ENCODE results near the gene CD36.

The CD36 gene

GRCh38 chr7:80708123-80708522 lies 69.7 kb downstream of the CD36 start:
- DNase-seq = peak; percentile 78

DNA sequence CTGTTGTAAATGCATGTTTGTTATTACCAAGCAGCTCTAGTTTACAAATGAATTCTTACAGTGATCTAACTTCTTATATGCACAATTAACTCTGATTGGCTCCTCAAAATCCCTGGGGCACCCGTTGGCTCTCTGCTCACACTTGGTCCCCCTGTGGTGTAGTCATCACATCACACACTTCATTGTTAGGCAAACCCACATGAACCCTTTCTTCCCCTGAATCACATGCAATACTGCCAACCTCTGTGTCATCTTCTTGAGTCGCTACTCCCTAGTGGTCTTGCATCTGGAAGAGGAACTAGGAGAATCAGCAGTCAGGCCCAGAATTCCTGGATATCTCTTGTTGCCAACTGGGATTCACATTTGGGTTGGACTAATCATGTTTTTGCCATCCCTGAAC lies 73.1 kb downstream of the CD36 start:
- no peak overlapping the region for H2AK5ac ChIP-seq (ENCODE audit: low read length)
- no peaks in the 10 kb centered on the region for H3K79me1 ChIP-seq (ENCODE audit: low read length)
- peak; percentile 32 for DNase-seq
- no peak overlapping the region for H3K9ac ChIP-seq (ENCODE audit: low read length)
- no peak overlapping the region for H2BK15ac ChIP-seq (replicated peaks; ENCODE audit: low read depth)
- peaks cover 7% of the 10 kb centered on the region for H3K4me1 ChIP-seq (ENCODE audit: control insufficient read depth, low read depth, low read length)
- H3K4ac ChIP-seq (ENCODE audit: low read depth, low read length) = no peak overlapping the region
- no peak overlapping the region for H3K56ac ChIP-seq (ENCODE audit: low read length)
- H3K36me3 ChIP-seq (ENCODE audit: control insufficient read depth, insufficient read depth, low read length) = no peaks in the 10 kb centered on the region
- no peaks in the 10 kb centered on the region for H3K27me3 ChIP-seq (ENCODE audit: insufficient read depth, low read length, poor library complexity)
- no peak overlapping the region for H3K4me2 ChIP-seq (ENCODE audit: low read length)
- H4K5ac ChIP-seq (ENCODE audit: low read length) = no peak overlapping the region
- H2BK120ac ChIP-seq (ENCODE audit: low read depth, low read length) = no peak overlapping the region
- no peak overlapping the region for H3K27ac ChIP-seq (ENCODE audit: low read depth, low read length)
- no peak overlapping the region for H4K8ac ChIP-seq (ENCODE audit: low read depth, low read length)
- WGBS (ENCODE audit: extremely low coverage, insufficient coverage, low lambda C conversion rate) = no CpG with 5 or more reads among the region's 2 CpGs
- H3K23ac ChIP-seq (ENCODE audit: low read length) = no peak overlapping the region
- H3K79me2 ChIP-seq (ENCODE audit: control insufficient read depth, insufficient read depth, low read length) = no peaks in the 10 kb centered on the region
- H2BK5ac ChIP-seq (ENCODE audit: low read length) = no peak overlapping the region
- no peak overlapping the region for H3K4me3 ChIP-seq (ENCODE audit: low read length)
- H3K18ac ChIP-seq (ENCODE audit: low read length) = no peak overlapping the region

More at GRCh38 chr7:80708123-80708522, 69.7 kb downstream of the CD36 start:
- Histone ChIP-seq H3K56ac (ENCODE audit: low read length) (no peak overlapping the region), H3K4me3 (ENCODE audit: low read length) (no peak overlapping the region), H3K4ac (ENCODE audit: low read depth, low read length) (no peak overlapping the region), H3K36me3 (ENCODE audit: control insufficient read depth, insufficient read depth, low read length) (no peaks in the 10 kb centered on the region), H2BK120ac (ENCODE audit: low read depth, low read length) (no peak overlapping the region), H3K4me2 (ENCODE audit: low read length) (no peak overlapping the region), H4K5ac (ENCODE audit: low read length) (no peak overlapping the region), H2BK5ac (ENCODE audit: low read length) (no peak overlapping the region), H4K8ac (ENCODE audit: low read depth, low read length) (no peak overlapping the region), H3K27ac (ENCODE audit: low read depth, low read length) (no peak overlapping the region), H3K9ac (ENCODE audit: low read length) (no peak overlapping the region), H3K27me3 (ENCODE audit: insufficient read depth, low read length, poor library complexity) (no peaks in the 10 kb centered on the region), H3K23ac (ENCODE audit: low read length) (no peak overlapping the region), H2BK15ac (replicated peaks; ENCODE audit: low read depth) (no peak overlapping the region), H2AK5ac (ENCODE audit: low read length) (no peak overlapping the region), H3K79me1 (ENCODE audit: low read length) (no peaks in the 10 kb centered on the region), H3K18ac (ENCODE audit: low read length) (no peak overlapping the region), H3K79me2 (ENCODE audit: control insufficient read depth, insufficient read depth, low read length) (no peaks in the 10 kb centered on the region), H3K4me1 (ENCODE audit: control insufficient read depth, low read depth, low read length) (peaks cover 7% of the 10 kb centered on the region)
- no CpG with 5 or more reads among the region's 2 CpGs for WGBS (ENCODE audit: extremely low coverage, insufficient coverage, low lambda C conversion rate)

GRCh38 chr7:80719261-80719660 lies 80.8 kb downstream of the CD36 start:
- no peaks in the 10 kb centered on the region for H3K36me3 ChIP-seq (ENCODE audit: control insufficient read depth, insufficient read depth, low read length)
- H3K79me2 ChIP-seq (ENCODE audit: control insufficient read depth, insufficient read depth, low read length) = no peaks in the 10 kb centered on the region
- H3K4ac ChIP-seq (ENCODE audit: low read depth, low read length) = no peak overlapping the region
- no peak overlapping the region for H3K18ac ChIP-seq (ENCODE audit: low read length)
- H2BK15ac ChIP-seq (replicated peaks; ENCODE audit: low read depth) = no peak overlapping the region
- H3K27ac ChIP-seq (ENCODE audit: low read depth, low read length) = no peak overlapping the region
- no peaks in the 10 kb centered on the region for H3K79me1 ChIP-seq (ENCODE audit: low read length)
- H3K23ac ChIP-seq (ENCODE audit: low read length) = no peak overlapping the region
- no peak overlapping the region for H4K8ac ChIP-seq (ENCODE audit: low read depth, low read length)
- H2BK5ac ChIP-seq (ENCODE audit: low read length) = no peak overlapping the region
- DNase-seq = no peak
- H3K4me2 ChIP-seq (ENCODE audit: low read length) = no peak overlapping the region
- no peak overlapping the region for H3K4me3 ChIP-seq (ENCODE audit: low read length)
- H2BK120ac ChIP-seq (ENCODE audit: low read depth, low read length) = no peak overlapping the region
- peaks cover 3% of the 10 kb centered on the region for H3K4me1 ChIP-seq (ENCODE audit: control insufficient read depth, low read depth, low read length)
- H3K9ac ChIP-seq (ENCODE audit: low read length) = no peak overlapping the region
- no peaks in the 10 kb centered on the region for H3K27me3 ChIP-seq (ENCODE audit: insufficient read depth, low read length, poor library complexity)
- H3K56ac ChIP-seq (ENCODE audit: low read length) = no peak overlapping the region
- H4K5ac ChIP-seq (ENCODE audit: low read length) = no peak overlapping the region
- no CpG with 5 or more reads among the region's 3 CpGs for WGBS (ENCODE audit: extremely low coverage, insufficient coverage, low lambda C conversion rate)
- H2AK5ac ChIP-seq (ENCODE audit: low read length) = no peak overlapping the region

DNA sequence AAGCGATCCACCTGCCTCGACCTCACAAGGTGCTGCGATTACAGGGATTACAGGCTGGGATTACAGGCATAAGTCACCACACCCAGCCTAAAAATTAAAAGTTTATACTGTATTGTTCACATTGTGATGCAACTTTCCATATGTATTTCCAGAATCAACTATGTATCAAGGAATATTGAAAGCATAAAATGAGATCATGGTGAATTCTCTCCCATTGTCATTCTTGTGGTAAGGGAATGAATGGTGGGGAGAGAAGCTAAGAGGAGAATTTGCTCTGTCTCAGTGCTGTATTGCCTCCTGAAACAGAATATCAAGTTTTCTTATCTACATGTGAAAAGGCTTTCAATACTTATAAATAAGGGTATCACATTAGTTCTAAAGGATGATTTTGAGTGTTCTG lies 81.7 kb downstream of the CD36 start:
- DNase-seq = no peak
- H3K36me3 ChIP-seq (ENCODE audit: control insufficient read depth, insufficient read depth, low read length) = no peaks in the 10 kb centered on the region
- no peak overlapping the region for H2BK5ac ChIP-seq (ENCODE audit: low read length)
- no peak overlapping the region for H2BK120ac ChIP-seq (ENCODE audit: low read depth, low read length)
- no peak overlapping the region for H4K5ac ChIP-seq (ENCODE audit: low read length)
- H3K79me2 ChIP-seq (ENCODE audit: control insufficient read depth, insufficient read depth, low read length) = no peaks in the 10 kb centered on the region
- H3K27ac ChIP-seq (ENCODE audit: low read depth, low read length) = no peak overlapping the region
- no peaks in the 10 kb centered on the region for H3K79me1 ChIP-seq (ENCODE audit: low read length)
- no peak overlapping the region for H3K4ac ChIP-seq (ENCODE audit: low read depth, low read length)
- no peak overlapping the region for H3K18ac ChIP-seq (ENCODE audit: low read length)
- no peak overlapping the region for H3K9ac ChIP-seq (ENCODE audit: low read length)
- no peak overlapping the region for H3K4me3 ChIP-seq (ENCODE audit: low read length)
- WGBS (ENCODE audit: extremely low coverage, insufficient coverage, low lambda C conversion rate) = no CpG with 5 or more reads among the region's 3 CpGs
- no peak overlapping the region for H2BK15ac ChIP-seq (replicated peaks; ENCODE audit: low read depth)
- peak overlapping the region; percentile 39 for H4K8ac ChIP-seq (ENCODE audit: low read depth, low read length)
- no peaks in the 10 kb centered on the region for H3K27me3 ChIP-seq (ENCODE audit: insufficient read depth, low read length, poor library complexity)
- no peak overlapping the region for H2AK5ac ChIP-seq (ENCODE audit: low read length)
- H3K4me1 ChIP-seq (ENCODE audit: control insufficient read depth, low read depth, low read length) = peaks cover 3% of the 10 kb centered on the region
- H3K23ac ChIP-seq (ENCODE audit: low read length) = no peak overlapping the region
- H3K56ac ChIP-seq (ENCODE audit: low read length) = no peak overlapping the region
- no peak overlapping the region for H3K4me2 ChIP-seq (ENCODE audit: low read length)

DNA sequence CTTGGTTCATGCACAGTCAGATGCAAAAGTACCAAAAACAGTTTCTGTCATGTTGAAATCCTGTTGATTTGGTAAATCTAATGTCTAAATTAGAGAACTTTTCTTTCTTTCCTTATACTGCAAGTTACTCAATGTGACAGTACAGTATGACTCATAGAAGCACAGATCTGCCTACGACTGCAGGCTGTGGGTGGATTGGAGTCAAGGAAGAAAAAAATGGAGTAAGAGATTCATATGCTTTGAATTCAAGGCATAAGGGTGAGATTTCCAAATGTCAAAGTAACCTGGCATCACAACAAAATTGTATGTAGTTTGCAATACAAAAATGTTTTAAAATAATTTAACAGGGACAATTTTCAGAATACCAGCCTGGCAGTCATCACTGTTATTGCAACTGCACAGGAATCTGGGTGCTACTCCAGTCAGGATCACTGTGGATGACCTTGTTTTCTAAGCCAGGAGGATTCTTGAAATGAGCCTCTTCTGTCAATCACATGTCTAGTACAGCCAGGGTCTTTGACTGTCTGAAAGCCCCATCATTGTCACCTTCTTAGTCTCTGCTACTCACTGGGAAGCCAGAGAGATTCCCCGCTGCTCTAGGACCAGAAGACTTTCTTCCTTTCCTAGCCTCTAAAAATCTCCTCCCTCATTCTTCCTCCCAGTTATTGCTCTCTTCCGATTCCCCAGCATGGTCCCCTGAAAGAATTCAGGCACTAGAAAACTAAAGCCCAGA lies 83.6 kb downstream of the CD36 start:
- H2AK5ac ChIP-seq (ENCODE audit: low read length) = no peak overlapping the region
- no peak overlapping the region for H3K9ac ChIP-seq (ENCODE audit: low read length)
- no peak overlapping the region for H2BK15ac ChIP-seq (replicated peaks; ENCODE audit: low read depth)
- DNase-seq = peak; percentile 32
- no peaks in the 10 kb centered on the region for H3K36me3 ChIP-seq (ENCODE audit: control insufficient read depth, insufficient read depth, low read length)
- H3K79me1 ChIP-seq (ENCODE audit: low read length) = no peaks in the 10 kb centered on the region
- H4K5ac ChIP-seq (ENCODE audit: low read length) = no peak overlapping the region
- no peaks in the 10 kb centered on the region for H3K79me2 ChIP-seq (ENCODE audit: control insufficient read depth, insufficient read depth, low read length)
- no peak overlapping the region for H2BK120ac ChIP-seq (ENCODE audit: low read depth, low read length)
- H3K27ac ChIP-seq (ENCODE audit: low read depth, low read length) = peak overlapping the region; percentile 48
- H3K23ac ChIP-seq (ENCODE audit: low read length) = no peak overlapping the region
- no CpG with 5 or more reads among the region's 3 CpGs for WGBS (ENCODE audit: extremely low coverage, insufficient coverage, low lambda C conversion rate)
- peaks cover 3% of the 10 kb centered on the region for H3K4me1 ChIP-seq (ENCODE audit: control insufficient read depth, low read depth, low read length)
- no peak overlapping the region for H3K56ac ChIP-seq (ENCODE audit: low read length)
- H2BK5ac ChIP-seq (ENCODE audit: low read length) = no peak overlapping the region
- H3K27me3 ChIP-seq (ENCODE audit: insufficient read depth, low read length, poor library complexity) = no peaks in the 10 kb centered on the region
- no peak overlapping the region for H3K4me2 ChIP-seq (ENCODE audit: low read length)
- H3K4ac ChIP-seq (ENCODE audit: low read depth, low read length) = no peak overlapping the region
- no peak overlapping the region for H3K4me3 ChIP-seq (ENCODE audit: low read length)
- H3K18ac ChIP-seq (ENCODE audit: low read length) = peak overlapping the region; percentile 60
- no peak overlapping the region for H4K8ac ChIP-seq (ENCODE audit: low read depth, low read length)
